PC-9 (cell line): ENCODE results near the gene TTLL5.

Source experiments
- CTCF ChIP-seq: fragments of 200-600 bp; sonication (generic); conservative IDR thresholded peaks from 2 replicates; pipeline ENCODE4 v1.6.1; 2017; ENCODE audit warnings: mixed run types, antibody characterized with exemption, mild to moderate bottlenecking, moderate library complexity
- EZH2 ChIP-seq: fragments of 200-600 bp; sonication (generic); IDR thresholded peaks from 2 replicates; pipeline ENCODE4 v1.8.0; 2017; ENCODE audit warnings: antibody characterized with exemption, low read depth

GRCh38 chr14:75720842-75721498 is 59.9 kb downstream of the TTLL5 start:
- no peak for TF ChIP-seq EZH2
- TF ChIP-seq CTCF: no peak
